Measurements from ENCODE around the gene PCBP3. TPM values are rescaled to one million over a fixed set of nuclear protein-coding genes. Genes with fewer than 3 reads are reported as not detected.
A peak's percentile ranks its signal among the peaks of the same experiment; 100 is the strongest.
"Not testable (repeated sequence)": the region's sequence is repeated elsewhere in the genome, so short reads cannot be mapped to it uniquely, and the experiment has no call there.

Gene PCBP3
- total RNA-seq, 4 donors from 2014 or later = 0.47 to 5.3 (median 1.0) TPM; not detected in 1

DNA sequence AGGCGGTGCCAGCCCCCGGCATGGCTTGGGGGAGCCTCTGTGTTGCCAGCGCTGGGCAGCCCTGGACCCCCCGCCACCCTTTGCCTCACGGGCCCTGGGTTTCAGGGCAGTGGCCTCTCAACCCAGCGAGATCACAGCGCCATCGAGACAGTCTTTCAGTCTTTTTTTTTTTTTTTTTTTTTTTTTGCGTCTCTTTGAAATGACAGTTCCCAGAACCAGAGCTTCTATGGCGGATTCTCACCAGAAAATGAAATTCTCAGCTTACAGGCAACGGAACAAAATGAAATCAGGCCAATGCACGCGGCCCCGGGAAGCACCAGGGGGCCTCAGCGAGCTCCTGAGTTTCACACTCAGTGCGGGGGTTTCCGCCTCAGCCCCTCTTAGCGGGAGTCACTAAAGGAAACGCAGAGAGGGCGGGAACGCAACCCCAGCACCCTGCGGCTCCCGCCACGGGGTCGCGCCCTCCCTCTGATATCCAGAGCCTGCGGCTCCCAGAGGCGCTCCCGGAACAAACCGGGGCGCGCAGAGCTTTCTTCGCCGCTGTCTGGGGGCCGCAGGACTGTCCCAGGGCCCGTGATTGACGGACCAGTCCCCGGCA lies 330.0 kb downstream of the PCBP3 start:
- no peak for DNase-seq
- Histone ChIP-seq H3K4me3 (peak overlapping the region; percentile 33 to 64 (median 50)), H3K36me3 (no peaks in the 10 kb centered on the region), H3K27ac (peak overlapping the region; percentile 74 to 94 (median 90)), H3K4me1 (peaks cover 43 to 70% (median 44%) of the 10 kb centered on the region in 3 donors), H3K27me3 (peaks cover 0 to 80% (median 11%) of the 10 kb centered on the region in 4 donors), H3K9me3 (no peaks in the 10 kb centered on the region)
- TF ChIP-seq CTCF (IDR thresholded peaks at IDR 0.05) = peak in 5 of 6 experiments; percentile 3 to 62 (median 58)
- peak in 2 of 4 donors; percentile 3 to 27 for TF ChIP-seq POLR2A (IDR thresholded peaks at IDR 0.05)
- intact Hi-C loops (cut with DNase I) = loop anchor here (10.0 kb wide), 1 partner anchor 131 kb away; no protein-coding TSS in a partner anchor
- WGBS, 2 donors = 0 to 3% methylated on average over 5 to 9 of the region's 38 CpGs

GRCh38 chr21:45974073-45975019 lies 330.8 kb downstream of the PCBP3 start:
- no peak for DNase-seq
- intact Hi-C loops (cut with DNase I) = loop anchor here (10.0 kb wide), 1 partner anchor 130 kb away; no protein-coding TSS in a partner anchor
- Histone ChIP-seq H3K4me1 (peaks cover 43 to 77% (median 44%) of the 10 kb centered on the region in 3 donors), H3K9me3 (no peaks in the 10 kb centered on the region), H3K27ac (peak overlapping the region; percentile 74 to 94 (median 90)), H3K4me3 (peak overlapping the region; percentile 33 to 64 (median 50)), H3K27me3 (peaks cover 0 to 84% (median 11%) of the 10 kb centered on the region in 4 donors), H3K36me3 (no peaks in the 10 kb centered on the region)
- TF ChIP-seq POLR2A (IDR thresholded peaks at IDR 0.05) (no peak), CTCF (IDR thresholded peaks at IDR 0.05) (peak in 1 of 6 experiments; percentile 3)
- 14% methylated on average over 5 of the region's 59 CpGs; no CpG with 5 or more reads in 1 of the 2 donors for WGBS, 2 donors

- H3K36me3 ChIP-seq = no peaks in the 10 kb centered on the region
- 14 to 22% methylated on average over 8 to 17 of the region's 33 CpGs for WGBS, 2 donors
- peak overlapping the region in 2 of 4 donors; percentile 51 to 64 for H3K4me3 ChIP-seq
- H3K4me1 ChIP-seq = peaks cover 43 to 85% (median 44%) of the 10 kb centered on the region in 3 donors
- peaks cover 0 to 92% (median 11%) of the 10 kb centered on the region in 4 donors for H3K27me3 ChIP-seq
- TF ChIP-seq POLR2A (IDR thresholded peaks at IDR 0.05) (peak in 1 of 4 donors; percentile 25), CTCF (IDR thresholded peaks at IDR 0.05) (no peak)
- H3K9me3 ChIP-seq = no peaks in the 10 kb centered on the region
- intact Hi-C loops (cut with DNase I) = loop anchor here (10.0 kb wide), 1 partner anchor 130 kb away; no protein-coding TSS in a partner anchor
- peak overlapping the region; percentile 74 to 94 (median 90) for H3K27ac ChIP-seq
- no peak for DNase-seq
Measured at GRCh38 chr21:45975020-45975666, 331.6 kb downstream of the PCBP3 start.

DNA sequence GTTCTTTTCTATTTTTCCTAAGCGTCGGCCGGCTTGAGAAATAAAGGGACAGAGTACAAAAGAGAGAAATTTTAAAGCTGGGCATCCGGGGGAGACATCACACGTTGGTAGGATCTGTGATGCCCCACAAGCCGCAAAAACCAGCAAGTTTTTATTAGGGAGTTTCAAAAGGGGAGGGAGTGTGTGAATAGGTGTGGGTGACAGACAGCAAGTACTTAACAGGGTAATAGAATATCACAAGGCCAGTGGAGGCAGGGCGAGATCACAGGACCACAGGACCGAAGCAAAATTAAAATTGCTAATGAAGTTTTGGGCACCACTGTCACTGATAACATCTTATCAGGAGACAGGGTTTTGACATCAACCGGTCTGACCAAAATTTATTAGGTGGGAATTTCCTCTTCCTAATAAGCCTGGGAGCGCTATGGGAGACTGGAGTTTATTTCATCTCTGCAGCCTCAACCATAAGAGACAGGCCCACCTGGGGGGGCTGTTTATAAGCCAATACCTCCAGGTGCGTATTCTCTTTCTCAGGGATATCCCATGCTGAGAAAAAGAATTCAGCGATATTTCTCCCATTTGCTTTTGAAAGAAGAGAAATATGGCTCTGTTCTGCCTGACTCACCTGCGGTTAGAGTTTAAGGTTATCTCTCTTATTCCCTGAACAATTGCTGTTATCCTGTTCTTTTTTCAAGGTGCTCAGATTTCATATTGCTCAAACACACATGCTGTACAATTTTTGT lies 332.3 kb downstream of the PCBP3 start:
- H3K4me1 ChIP-seq = peaks cover 38 to 82% (median 43%) of the 10 kb centered on the region in 3 donors
- peak overlapping the region; percentile 74 to 94 (median 90) for H3K27ac ChIP-seq

More for the DNA sequence above, 332.3 kb downstream of the PCBP3 start:
- DNase-seq, H3K36me3 ChIP-seq, H3K9me3 ChIP-seq, H3K4me3 ChIP-seq: not testable (repeated sequence)
- intact Hi-C loops (cut with DNase I) = loop anchor here (10.0 kb wide), 1 partner anchor 129 kb away; no protein-coding TSS in a partner anchor
- WGBS, 2 donors = 54 to 58% methylated on average over 13 of the region's 13 CpGs
- H3K27me3 ChIP-seq = peaks cover 0 to 87% (median 11%) of the 10 kb centered on the region in 4 donors
